ENCODE data around the gene ITGA1.

DNA sequence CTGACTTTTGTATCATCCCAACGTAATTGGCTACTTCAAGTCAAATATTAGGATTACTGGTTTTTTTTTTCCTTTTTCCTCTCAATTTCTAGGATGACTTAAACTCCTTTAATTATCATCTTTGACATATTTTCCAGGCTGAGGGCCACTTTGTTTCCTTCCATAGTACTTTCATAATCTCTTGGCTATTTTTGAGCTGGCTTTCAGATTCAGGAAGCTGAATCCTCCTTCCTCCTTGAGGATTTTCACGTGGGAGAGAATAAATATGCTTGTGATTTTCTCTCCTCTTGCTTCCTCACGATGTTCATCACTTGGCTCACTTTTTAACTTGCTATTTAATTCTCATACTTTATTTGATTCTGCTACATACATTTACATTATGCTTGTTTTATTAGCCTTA is 88.1 kb downstream of the ITGA1 start:
- TF ChIP-seq, protein P1, sequence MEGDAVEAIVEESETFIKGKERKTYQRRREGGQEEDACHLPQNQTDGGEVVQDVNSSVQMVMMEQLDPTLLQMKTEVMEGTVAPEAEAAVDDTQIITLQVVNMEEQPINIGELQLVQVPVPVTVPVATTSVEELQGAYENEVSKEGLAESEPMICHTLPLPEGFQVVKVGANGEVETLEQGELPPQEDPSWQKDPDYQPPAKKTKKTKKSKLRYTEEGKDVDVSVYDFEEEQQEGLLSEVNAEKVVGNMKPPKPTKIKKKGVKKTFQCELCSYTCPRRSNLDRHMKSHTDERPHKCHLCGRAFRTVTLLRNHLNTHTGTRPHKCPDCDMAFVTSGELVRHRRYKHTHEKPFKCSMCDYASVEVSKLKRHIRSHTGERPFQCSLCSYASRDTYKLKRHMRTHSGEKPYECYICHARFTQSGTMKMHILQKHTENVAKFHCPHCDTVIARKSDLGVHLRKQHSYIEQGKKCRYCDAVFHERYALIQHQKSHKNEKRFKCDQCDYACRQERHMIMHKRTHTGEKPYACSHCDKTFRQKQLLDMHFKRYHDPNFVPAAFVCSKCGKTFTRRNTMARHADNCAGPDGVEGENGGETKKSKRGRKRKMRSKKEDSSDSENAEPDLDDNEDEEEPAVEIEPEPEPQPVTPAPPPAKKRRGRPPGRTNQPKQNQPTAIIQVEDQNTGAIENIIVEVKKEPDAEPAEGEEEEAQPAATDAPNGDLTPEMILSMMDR (IDR thresholded peaks at IDR 0.05; ENCODE audit: low read length) = no peak
- no peak for TF ChIP-seq EZH2 (optimal IDR thresholded peaks at IDR 0.05; ENCODE audit: low read depth, low read length)
